DMS 273 (cell line): ENCODE measurements around the gene CYP11A1.

Experiments
- DNase-seq: peaks from one replicate; lab custom pipeline; 2025; ENCODE audit not compliant: unreplicated experiment; lab: John Stamatoyannopoulos, UW

Gene CYP11A1

GRCh38 chr15:74367296-74367854 is at the start of gene CYP11A1:
Gene CYP11A1 (minus strand): TSS chr15:74367646. CDS start chr15:74367585, 61 bp downstream.
- no peak for DNase-seq

DNA sequence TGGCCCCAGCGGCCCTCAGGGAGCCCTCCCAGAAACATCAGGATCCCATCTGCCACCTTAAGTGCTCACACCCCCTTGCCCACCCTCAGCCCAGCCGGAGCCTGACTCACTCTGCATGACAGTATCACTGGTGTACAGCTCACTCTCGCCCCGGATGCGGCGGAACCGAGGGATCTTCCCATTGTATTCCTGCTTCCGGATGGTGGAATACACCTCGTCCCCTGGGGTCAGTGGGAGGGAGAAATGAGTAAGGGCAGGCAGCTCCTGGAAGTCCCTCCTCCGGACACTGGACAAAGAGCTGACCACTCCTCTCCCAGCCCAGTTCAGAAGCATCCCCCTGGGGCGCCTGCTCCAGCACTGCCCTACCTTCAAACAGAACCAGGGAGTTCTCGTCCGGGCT is 49.8 kb upstream of the CYP11A1 start:
- DNase-seq = peak; percentile 10

DNA sequence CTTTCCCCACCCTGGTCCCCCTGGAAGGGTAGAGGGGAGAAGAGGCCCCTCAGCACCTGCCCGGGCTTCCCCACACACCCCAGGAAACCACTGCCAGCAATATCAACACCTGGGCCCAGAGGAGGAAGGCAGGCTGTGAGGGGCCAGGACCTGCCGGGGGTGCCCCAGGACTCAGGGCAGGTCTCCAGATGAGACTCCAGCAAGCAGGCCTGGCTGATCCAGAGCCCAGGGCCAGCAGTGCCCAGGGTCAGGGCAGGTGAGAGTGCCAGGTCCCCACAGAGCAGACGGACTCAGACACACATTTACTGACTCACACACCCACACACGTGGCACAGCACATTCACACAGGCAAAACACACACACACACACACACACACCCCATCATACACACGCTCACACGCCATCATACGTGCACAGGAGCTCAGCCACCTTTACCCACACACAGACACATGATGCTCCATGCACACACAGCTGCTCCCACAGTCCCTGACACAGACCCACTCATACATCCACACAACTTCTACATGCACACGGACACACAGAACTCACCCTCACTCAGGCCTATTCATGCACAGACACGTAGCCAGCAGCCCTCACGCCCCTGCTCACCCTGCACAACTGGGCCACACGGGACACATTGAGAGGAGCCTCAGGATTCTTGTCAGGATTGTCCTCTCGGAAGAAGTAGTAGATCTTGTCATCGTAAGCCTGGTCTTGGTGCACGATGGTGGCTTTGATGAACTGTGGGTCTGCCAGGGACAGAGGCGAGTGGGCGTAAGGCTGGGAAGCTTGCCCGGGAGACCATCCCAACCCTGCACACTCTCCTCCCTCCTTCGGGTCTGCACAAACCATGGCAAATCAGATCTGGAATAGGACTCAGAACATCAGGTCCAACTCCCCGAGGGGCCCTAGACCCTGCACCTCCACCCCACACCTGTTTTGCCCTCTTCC is 48.8 kb upstream of the CYP11A1 start:
- peak; percentile 14 for DNase-seq

- peak; percentile 8 for DNase-seq
Observed at GRCh38 chr15:74414603-74415338, 47.3 kb upstream of the CYP11A1 start.

GRCh38 chr15:74414081-74414580 is 46.7 kb upstream of the CYP11A1 start:
- no peak for DNase-seq

GRCh38 chr15:74413350-74414080 is 46.1 kb upstream of the CYP11A1 start:
- no peak for DNase-seq

DNA sequence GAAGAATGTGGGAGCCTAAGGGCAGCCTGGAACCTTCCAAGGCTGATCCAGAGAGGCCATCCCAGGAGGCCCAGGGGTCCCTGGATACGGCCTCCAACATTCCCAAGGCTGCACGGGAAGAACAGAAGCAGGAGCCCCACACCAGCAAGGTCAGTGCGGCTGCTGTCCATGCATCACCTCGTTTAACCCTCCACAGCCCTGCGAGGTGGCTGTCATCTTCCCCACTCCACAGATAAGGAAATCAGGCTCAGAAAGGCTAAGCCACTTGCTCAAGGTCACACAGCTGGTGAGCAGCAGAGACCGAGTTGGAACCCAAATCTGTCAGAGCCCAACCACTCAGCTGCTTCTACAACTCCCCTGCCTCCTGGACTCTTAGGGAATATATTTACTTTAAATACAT is 44.7 kb upstream of the CYP11A1 start:
- DNase-seq = no peak

GRCh38 chr15:74411686-74412085 is 44.2 kb upstream of the CYP11A1 start:
- DNase-seq = no peak

DNA sequence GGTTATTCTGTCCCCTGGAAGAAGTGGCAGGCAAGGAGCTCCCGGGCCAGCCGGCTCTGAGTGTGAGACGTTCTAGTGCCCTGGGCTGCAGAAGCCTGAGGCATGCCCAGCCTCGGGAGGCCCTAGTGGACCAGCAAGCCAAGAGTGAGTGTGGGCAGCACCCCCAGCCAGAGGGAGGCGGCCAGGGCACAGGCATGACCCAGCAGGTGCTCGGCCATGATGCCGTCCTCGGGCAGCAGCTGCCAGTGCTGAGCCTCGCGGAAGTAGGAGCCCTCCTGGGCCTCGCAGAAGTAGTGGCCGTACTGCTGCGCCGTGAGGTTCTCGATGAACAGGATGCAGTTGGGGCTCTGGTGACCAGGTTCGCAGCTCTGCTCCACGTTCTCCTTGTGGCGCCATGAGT is 43.1 kb upstream of the CYP11A1 start:
- DNase-seq = no peak

- no peak for DNase-seq
Observed at GRCh38 chr15:74409225-74409624, 41.8 kb upstream of the CYP11A1 start.

DNA sequence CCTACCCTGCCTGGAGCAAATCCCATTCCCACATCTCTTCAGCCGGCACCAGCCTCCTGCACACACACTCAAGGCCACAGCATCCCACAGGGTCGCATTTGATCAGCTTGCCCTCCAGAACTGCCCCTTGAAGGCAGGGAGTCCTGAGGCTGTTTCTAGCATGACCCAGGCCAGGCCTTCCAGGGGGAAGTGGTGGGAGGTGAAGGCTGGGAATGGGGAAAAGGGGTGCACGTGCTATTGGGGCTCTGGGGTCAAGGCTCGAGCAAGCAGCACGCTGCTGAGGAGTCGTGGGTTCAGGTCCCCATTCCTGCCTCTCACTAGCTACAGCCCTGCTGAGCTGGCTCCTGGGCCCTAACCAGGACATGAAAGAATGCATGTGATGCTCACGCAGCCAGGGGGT is 41.4 kb upstream of the CYP11A1 start:
- no peak for DNase-seq

DNA sequence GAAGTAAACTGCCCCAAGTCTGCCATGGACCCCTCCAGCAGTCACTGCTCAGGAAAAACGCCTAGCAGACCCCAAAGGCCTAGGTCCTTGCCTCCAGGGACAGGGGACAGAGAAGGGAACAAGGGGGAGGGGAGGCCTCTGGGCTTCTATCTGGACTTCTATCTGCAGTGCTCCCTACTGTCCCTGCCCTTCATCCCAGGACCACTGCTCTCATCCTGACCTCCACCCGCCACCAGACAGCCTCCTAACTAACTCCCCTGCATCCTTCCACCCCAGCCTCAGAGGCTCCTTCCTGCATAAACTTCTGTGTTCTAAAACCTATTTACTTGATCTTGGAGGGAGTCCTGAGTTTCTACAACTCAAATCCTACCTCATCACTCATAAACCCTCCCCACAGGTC is 40.9 kb upstream of the CYP11A1 start:
- no peak for DNase-seq

DNA sequence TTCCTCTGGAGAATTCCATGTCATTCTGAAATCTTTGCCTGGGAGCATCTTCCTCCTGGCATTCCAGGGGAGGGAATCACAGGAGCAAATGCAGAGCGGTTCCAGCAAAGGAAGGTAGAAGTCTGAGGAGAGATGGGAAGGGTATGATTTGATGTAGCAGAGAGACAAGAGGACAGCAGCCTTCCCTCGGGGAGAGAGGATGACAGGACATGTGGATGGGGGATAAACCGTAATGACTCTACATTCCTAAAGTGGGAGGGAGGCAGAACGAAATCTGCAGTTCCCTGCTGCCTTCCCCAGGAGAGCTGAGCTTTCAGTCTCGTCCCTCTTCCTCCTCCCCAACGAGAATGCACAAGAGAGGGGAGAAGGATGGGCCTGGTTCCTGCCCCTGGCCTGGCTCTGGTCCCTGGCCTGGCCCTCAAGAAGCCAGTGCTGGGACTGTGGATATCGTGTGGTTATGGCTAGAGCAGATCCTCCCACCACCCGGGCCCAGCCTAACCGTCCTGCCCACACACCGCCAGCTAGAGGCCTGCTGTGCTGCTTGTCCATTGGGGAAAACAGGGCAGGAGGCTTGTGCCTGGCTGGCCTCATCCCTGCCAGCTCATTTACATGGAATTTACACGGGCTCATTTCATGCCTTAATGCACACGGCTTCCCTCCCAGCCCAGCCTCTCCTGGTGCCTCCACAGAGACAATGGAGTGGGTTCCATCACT is 39.7 kb upstream of the CYP11A1 start:
- peak; percentile 65 for DNase-seq

GRCh38 chr15:74406517-74406916 is 39.1 kb upstream of the CYP11A1 start:
- no peak for DNase-seq

GRCh38 chr15:74405823-74406222 is 38.4 kb upstream of the CYP11A1 start:
- DNase-seq = no peak

DNA sequence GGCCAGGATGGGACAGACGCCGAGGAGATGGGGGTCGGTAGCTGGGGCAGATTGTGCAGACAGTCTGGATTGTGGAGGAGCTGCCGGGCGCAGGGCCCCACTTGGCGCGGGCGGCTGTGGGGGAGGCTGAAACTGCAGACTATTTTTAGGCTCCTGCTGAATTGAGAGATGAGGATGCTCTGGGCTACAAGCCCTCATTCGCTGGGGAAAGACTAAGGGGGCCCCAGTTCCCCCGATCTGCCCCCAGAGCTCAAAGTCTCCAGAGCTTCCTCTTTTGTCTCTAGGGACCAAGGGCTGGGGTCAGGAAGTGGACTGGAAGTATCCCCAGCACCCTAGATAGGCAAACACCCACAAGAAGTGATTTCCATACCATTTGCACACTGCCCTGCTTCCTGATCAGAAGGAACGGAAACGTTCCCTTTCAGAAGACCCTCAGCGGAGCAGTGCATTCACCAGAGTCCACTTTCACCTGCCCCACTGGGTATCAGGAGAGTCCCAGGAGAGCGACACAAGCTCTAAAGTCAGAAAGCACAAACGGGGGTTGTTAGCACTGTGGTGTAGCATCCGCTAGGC is 36.6 kb upstream of the CYP11A1 start:
- no peak for DNase-seq

- DNase-seq = no peak
Observed at GRCh38 chr15:74403588-74403919, 36.1 kb upstream of the CYP11A1 start.

DNA sequence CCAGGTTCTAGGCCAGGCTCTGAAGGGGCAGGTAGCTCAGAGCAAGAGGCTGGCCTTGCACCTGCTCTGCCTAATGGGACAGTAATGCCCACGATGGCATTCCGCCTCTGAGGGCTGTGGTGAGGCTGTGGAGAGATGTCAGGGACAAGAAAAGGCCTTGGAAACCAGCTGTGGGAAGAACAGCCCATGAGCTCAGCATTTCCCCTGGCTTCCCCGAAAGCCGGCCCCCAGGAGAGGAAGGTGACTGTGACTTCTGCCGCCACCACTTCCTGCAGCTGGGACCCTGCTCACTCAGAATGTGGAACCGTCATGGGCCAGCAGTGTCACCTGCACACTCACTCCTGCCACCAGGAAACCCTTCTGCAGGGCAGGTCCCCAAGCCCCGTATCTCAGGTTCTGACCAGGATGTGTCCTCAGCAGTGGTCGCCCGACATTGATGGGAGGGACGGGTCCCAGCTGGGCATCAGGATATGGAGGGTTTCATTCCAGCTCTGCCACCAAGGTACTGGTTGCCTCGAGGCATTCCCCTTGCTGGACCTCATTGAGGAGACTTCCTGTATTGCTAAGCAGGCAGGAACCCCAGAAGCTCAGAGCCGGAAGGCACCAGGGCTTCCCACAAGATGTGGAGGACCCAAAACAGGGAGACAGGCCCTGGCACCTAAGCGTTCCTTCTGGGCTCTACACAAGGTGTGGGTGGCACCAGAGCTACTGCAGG is 35.6 kb upstream of the CYP11A1 start:
- no peak for DNase-seq

- DNase-seq = no peak
Observed at GRCh38 chr15:74402337-74402841, 34.9 kb upstream of the CYP11A1 start.
